HepG2 (cell line): ENCODE data around the gene TMF1. TPM values are rescaled to one million over a fixed set of nuclear protein-coding genes. Genes with fewer than 3 reads are reported as not detected.
A peak's percentile ranks its signal among the peaks of the same experiment; 100 is the strongest.

Source experiments
- EZH2 ChIP-seq: conservative IDR thresholded peaks from 2 replicates; pipeline ENCODE4 v1.6.1; 2012; ENCODE audit warnings: mild to moderate bottlenecking, low read depth, low read length, moderate library complexity
- GFI1 ChIP-seq: sonication (generic); formaldehyde crosslinking; IDR thresholded peaks from 2 replicates; pipeline ENCODE4 v1.5.0; 2020; ENCODE audit warnings: missing genetic modification reagents, mild to moderate bottlenecking, borderline replicate concordance
- IRX3 ChIP-seq: sonication (generic); formaldehyde crosslinking; IDR thresholded peaks from 2 replicates; pipeline ENCODE4 v1.8.1; 2023; ENCODE audit warnings: mild to moderate bottlenecking, low read depth, missing genetic modification reagents, borderline replicate concordance
- MAFF ChIP-seq: IDR thresholded peaks from 2 replicates; pipeline ENCODE4 v1.6.1; 2011; ENCODE audit warnings: low read depth, low read length, improper control_type of control experiment
- MAX ChIP-seq: IDR thresholded peaks from 2 replicates; pipeline ENCODE4 v1.6.1; 2012; ENCODE audit warnings: inconsistent platforms
- MXD1 ChIP-seq: sonication (generic); formaldehyde crosslinking; IDR thresholded peaks from 2 replicates; pipeline ENCODE4 v1.4.0; 2020; ENCODE audit warnings: mild to moderate bottlenecking, missing genetic modification reagents
- NKX3-1 ChIP-seq: sonication (generic); formaldehyde crosslinking; IDR thresholded peaks from 2 replicates; pipeline ENCODE4 v1.5.0; 2020; ENCODE audit warnings: missing genetic modification reagents
- NONO ChIP-seq, 2 experiments: fragments of 450-650 bp in 1 of 2; sonication (generic) in 1 of 2; formaldehyde crosslinking in 1 of 2; IDR thresholded peaks in 1 of 2; conservative IDR thresholded peaks in 1 of 2; 2 replicates each; pipeline versions ENCODE4 v1.6.1 to v1.8.0; 2017 to 2022; ENCODE audit warnings: mild to moderate bottlenecking in 1 of 2, missing genetic modification reagents in 1 of 2, moderate library complexity in 1 of 2
- PBX2 ChIP-seq: IDR thresholded peaks from 2 replicates; pipeline ENCODE4 v1.6.1; 2016; ENCODE audit warnings: control low read depth
- POLR2AphosphoS5 ChIP-seq: IDR thresholded peaks from 2 replicates; pipeline ENCODE4 v1.6.1; 2012; ENCODE audit warnings: low read depth, low read length
- RFX3 ChIP-seq: IDR thresholded peaks from 2 replicates; pipeline ENCODE4 v1.6.1; 2016; ENCODE audit warnings: missing biosample characterization, missing genetic modification reagents
- SALL1 ChIP-seq: sonication (generic); formaldehyde crosslinking; IDR thresholded peaks from 2 replicates; pipeline ENCODE4 v1.8.0; 2022; ENCODE audit warnings: mild to moderate bottlenecking, missing genetic modification reagents
- SP5 ChIP-seq: IDR thresholded peaks from 2 replicates; pipeline ENCODE4 v1.6.1; 2016; ENCODE audit warnings: low read depth, borderline replicate concordance
- TRIM22 ChIP-seq: fragments of 450-650 bp; IDR thresholded peaks from 2 replicates; pipeline ENCODE4 v1.6.1; 2017
- ZBTB2 ChIP-seq: sonication (generic); formaldehyde crosslinking; IDR thresholded peaks from 2 replicates; pipeline ENCODE4 v1.8.0; 2022; ENCODE audit warnings: low read depth, missing genetic modification reagents
- ZBTB39 ChIP-seq: sonication (generic); formaldehyde crosslinking; IDR thresholded peaks from 2 replicates; pipeline ENCODE4 v1.5.0; 2020; ENCODE audit warnings: missing genetic modification reagents
- ZNF251 ChIP-seq: sonication (generic); formaldehyde crosslinking; IDR thresholded peaks from 2 replicates; pipeline ENCODE4 v1.9.0; 2021; ENCODE audit warnings: mild to moderate bottlenecking, missing genetic modification reagents
- ZNF367 ChIP-seq: sonication (generic); formaldehyde crosslinking; IDR thresholded peaks from 2 replicates; pipeline ENCODE4 v1.4.0; 2020; ENCODE audit warnings: missing genetic modification reagents, borderline replicate concordance
- ZNF382 ChIP-seq: sonication (generic); formaldehyde crosslinking; IDR thresholded peaks from 2 replicates; pipeline ENCODE4 v1.5.0; 2020; ENCODE audit warnings: missing genetic modification reagents, mild to moderate bottlenecking, borderline replicate concordance
- ZNF552 ChIP-seq: sonication (generic); formaldehyde crosslinking; IDR thresholded peaks from 2 replicates; pipeline ENCODE4 v1.9.0; 2022; ENCODE audit warnings: missing genetic modification reagents, mild to moderate bottlenecking, borderline replicate concordance
- ZNF644 ChIP-seq: IDR thresholded peaks from 2 replicates; pipeline ENCODE4 v1.6.1; 2016; ENCODE audit warnings: low read depth
- polyA plus RNA-seq, 8 experiments: library from polyadenylated mRNA; depleted of rRNA in 3 of 8; stranded (reverse) in 7 of 8; unstranded in 1 of 8; fragments of >200 nt; fragmentation: Illumina TruSeq in 4 of 8; extraction: Trizol in 4 of 8; gene quantifications; 2 replicates each; pipeline versions ENCODE4 v1.2.1 to v1.2.3, GENCODE V29; 2011 to 2016; ENCODE audit warnings: low read depth in 4 of 8, missing spikeins in 1 of 8, mixed read lengths in 1 of 8; ENCODE audit not compliant: insufficient read depth in 1 of 8
- total RNA-seq, 5 experiments: library from RNA; depleted of rRNA; stranded (reverse); fragments of >200 nt; fragmentation: Illumina TruSeq; extraction: Trizol; gene quantifications; 2 replicates each; pipeline ENCODE4 v1.2.3, GENCODE V29; 2016; ENCODE audit warnings: low read depth in 1 of 5

The TMF1 gene
- total and polyA plus RNA-seq, 2 of the 13 experiments (the other 11 are each of a cell fraction or from before 2014, with no cell fraction given): 12.1 to 38.4 TPM

GRCh38 chr3:69013253-69014021, 38.7 kb downstream of the TMF1 start, which contains the start of gene EOGT (continued):
- TF ChIP-seq MAX (peak; percentile 95), ZNF382 (no peak), POLR2AphosphoS5 (peak; percentile 62), RFX3 (CRISPR knock-in tag) (no peak), ZNF251 (CRISPR knock-in tag) (no peak), MXD1 (CRISPR knock-in tag) (peak; percentile 94), TRIM22 (no peak), GFI1 (peak; percentile 71; the same call in 1 of the 2 replicates), SP5 (CRISPR knock-in tag) (peak; percentile 28; the same call in 1 of the 2 replicates), MAFF (no peak), NKX3-1 (peak; percentile 82; the same call in 1 of the 2 replicates), SALL1 (CRISPR knock-in tag) (peak; percentile 82), NONO (IDR thresholded peaks at IDR 0.05) (no peak), NONO (CRISPR knock-in tag; conservative IDR thresholded peaks at IDR 0.05) (peak; percentile 62; the same call in 1 of the 2 replicates), PBX2 (CRISPR knock-in tag) (no peak), EZH2 (no peak), ZBTB39 (CRISPR knock-in tag) (no peak), ZNF644 (no peak), IRX3 (no peak), ZBTB2 (peak; percentile 79), ZNF552 (CRISPR knock-in tag) (no peak), ZNF367 (CRISPR knock-in tag) (peak; percentile 29; the same call in 1 of the 2 replicates)
